ENCODE results near the gene SMG6. TPM values are rescaled to one million over a fixed set of nuclear protein-coding genes. Genes with fewer than 3 reads are reported as not detected.
A peak's percentile ranks its signal among the peaks of the same experiment; 100 is the strongest.

The SMG6 gene
- total and polyA plus RNA-seq, 2 of the 8 experiments (the other 6 are each of a cell fraction or from before 2014, with no cell fraction given), result 18.5 to 25.2 TPM

DNA sequence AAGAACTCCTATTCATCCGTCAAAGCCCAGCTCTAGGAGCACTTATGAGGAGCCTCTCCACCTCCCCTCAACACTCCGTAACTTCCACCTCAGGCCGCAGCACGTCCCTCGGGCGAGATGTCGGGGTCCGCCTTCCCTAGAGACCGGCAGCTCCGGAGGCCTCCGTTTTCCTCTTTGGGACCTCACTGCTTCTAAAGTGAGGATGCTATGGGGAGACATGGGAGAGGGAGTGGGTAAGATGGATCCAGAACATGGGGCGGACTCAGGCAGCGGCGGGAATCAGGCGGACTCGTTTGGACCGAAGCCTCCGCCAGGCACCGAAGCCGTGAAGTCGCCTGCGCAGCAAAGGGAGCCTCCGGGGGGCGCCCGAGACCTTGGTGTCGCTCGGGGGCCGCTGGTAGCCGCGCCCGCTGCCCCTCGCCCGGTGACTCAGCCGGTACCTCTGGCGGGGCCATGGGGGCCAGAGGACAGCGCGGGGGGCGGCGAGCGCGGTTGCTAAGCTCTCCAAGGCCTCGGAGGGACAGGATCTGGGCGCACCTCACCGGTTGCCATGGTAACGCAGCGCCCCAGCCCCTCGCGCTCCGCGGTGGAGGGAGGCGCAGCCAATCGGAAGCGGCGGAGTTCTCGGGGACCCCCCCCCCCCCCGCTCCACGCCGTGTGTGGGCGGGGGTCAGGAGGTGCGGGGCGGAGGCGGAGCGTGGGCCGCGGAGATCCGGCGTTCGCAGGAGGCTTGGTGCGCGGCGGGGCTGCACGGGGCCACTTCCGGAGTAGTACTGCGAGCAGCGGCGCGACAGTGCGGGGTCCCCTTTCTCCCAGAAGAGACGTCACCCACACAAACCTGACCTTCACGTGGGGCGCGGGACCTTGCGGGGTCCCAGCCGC lies 250.0 kb downstream of the SMG6 start:
- H2BK120ac ChIP-seq (replicated peaks; ENCODE audit: low read depth, low read length), result no peak overlapping the region
- no peak overlapping the region for H3K9ac ChIP-seq (replicated peaks in 1 of 4; ENCODE audit: extremely low read depth in 1 of 4, low read depth in 3 of 4, low read length in 3 of 4)
- H3K79me2 ChIP-seq (ENCODE audit: control insufficient read depth in 1 of 2, insufficient read depth in 2 of 2, low read length in 2 of 2), result no peaks in the 10 kb centered on the region
- no peak overlapping the region for H2AFZ ChIP-seq (ENCODE audit: low read length)
- no peak overlapping the region for H3K4ac ChIP-seq (replicated peaks; ENCODE audit: insufficient read length, low read depth, low read length)
- peak in 1 of 2 experiments; percentile 89 for DNase-seq (ENCODE audit: low read depth in 1 of 2, low spot score in 2 of 2)
- H3K56ac ChIP-seq (replicated peaks; ENCODE audit: insufficient read length, low read depth, low read length), result no peak overlapping the region
- H3K18ac ChIP-seq (ENCODE audit: extremely low read depth, low read length), result no peak overlapping the region
- H3K4me3 ChIP-seq (ENCODE audit: extremely low read depth in 1 of 4, insufficient read depth in 2 of 4, low read depth in 3 of 4, low read length in 4 of 4), result peak overlapping the region; percentile 15 to 58 (median 42); a peak in 7 of 8 replicates
- H3K4me1 ChIP-seq (replicated peaks in 1 of 4; ENCODE audit: control insufficient read depth in 3 of 4, insufficient read depth in 4 of 4, low read length in 3 of 4), result peaks cover 0 to 23% (median 11%) of the 10 kb centered on the region in 4 experiments; a peak in 5 of 7 replicates
- CTCF ChIA-PET (ENCODE audit: partially characterized antibody), result interaction anchor here (0.6 to 9.3 kb wide), 29 partner anchors 9 to 1796 kb away, joined by 3 to 122 read pairs (median 4); no protein-coding TSS in a partner anchor
- peak overlapping the region; percentile 57 to 70 for H3K4me2 ChIP-seq (ENCODE audit: insufficient read depth in 1 of 2, low read depth in 2 of 2, low read length in 2 of 2)
- no peaks in the 10 kb centered on the region for H3K79me1 ChIP-seq (ENCODE audit: low read depth, low read length)
- no peak overlapping the region for H2BK12ac ChIP-seq (ENCODE audit: low read depth, low read length)
- peaks cover 83 to 93% (median 92%) of the 10 kb centered on the region in 4 experiments for H3K27me3 ChIP-seq (replicated peaks in 1 of 4; ENCODE audit: control insufficient read depth in 3 of 4, extremely low read depth in 1 of 4, insufficient read depth in 3 of 4, low read length in 3 of 4)
- H3K27ac ChIP-seq (ENCODE audit: low read depth, low read length), result no peak overlapping the region
- 19% methylated on average over 29 of the region's 84 CpGs; no CpG with 5 or more reads in 1 of the 2 experiments for WGBS, 2 experiments (ENCODE audit: extremely low coverage in 1 of 2, insufficient coverage in 1 of 2, insufficient read length in 1 of 2, insufficient replicate concordance in 2 of 2, low coverage in 1 of 2, low lambda C conversion rate in 2 of 2, missing lambda C conversion rate in 1 of 2)
- peaks cover 0 to 7% of the 10 kb centered on the region in 2 experiments; a peak in 1 of 4 replicates for H3K9me3 ChIP-seq (ENCODE audit: insufficient read depth in 2 of 2, low read depth in 1 of 2, low read length in 1 of 2)
- FAIRE-seq, result no peak
- H2BK15ac ChIP-seq (ENCODE audit: low read length), result no peak overlapping the region
- no peak overlapping the region for H4K91ac ChIP-seq (replicated peaks; ENCODE audit: insufficient read length, low read length)
- H3K23me2 ChIP-seq (ENCODE audit: low read depth, low read length), result peaks cover 11% of the 10 kb centered on the region; the same call in 1 of the 2 replicates
- no peak overlapping the region for H3K23ac ChIP-seq (ENCODE audit: insufficient read length)
- H3K14ac ChIP-seq (ENCODE audit: insufficient read length), result no peak overlapping the region
- peaks cover 17 to 25% of the 10 kb centered on the region in 2 experiments for H4K20me1 ChIP-seq (replicated peaks in 1 of 2; ENCODE audit: control insufficient read depth in 1 of 2, insufficient read depth in 2 of 2, low read length in 2 of 2)
- no peak overlapping the region for H2BK20ac ChIP-seq (ENCODE audit: low read length)
- peak overlapping the region; percentile 41; the same call in 1 of the 2 replicates for H4K8ac ChIP-seq (ENCODE audit: extremely low read depth, insufficient read depth, low read length)
- POLR2A ChIA-PET (ENCODE audit: partially characterized antibody), result interaction anchor here (0.7 to 1.1 kb wide), 5 partner anchors 12 to 283 kb away, joined by 3 to 6 read pairs (median 3); partner anchors contain the start of genes OVCA2 and TSR1
- peaks cover 0 to 19% (median 0%) of the 10 kb centered on the region in 4 experiments; a peak in 1 of 8 replicates for H3K36me3 ChIP-seq (ENCODE audit: control insufficient read depth in 2 of 4, insufficient read depth in 4 of 4, low read length in 3 of 4)
- no peak overlapping the region for H2AK5ac ChIP-seq (ENCODE audit: low read depth, low read length)
- no peak overlapping the region for H4K5ac ChIP-seq (ENCODE audit: insufficient read length, low read depth, low read length)
- no peak overlapping the region for H2BK5ac ChIP-seq (ENCODE audit: low read depth, low read length)
- TF ChIP-seq BCL11A (IDR thresholded peaks at IDR 0.05; ENCODE audit: low read depth in 2 of 2, low read length in 2 of 2), result no peak
- no peak for TF ChIP-seq SP2 (IDR thresholded peaks at IDR 0.05; ENCODE audit: low read length)
- TF ChIP-seq SP4 (IDR thresholded peaks at IDR 0.05; ENCODE audit: low read length), result 0 out of 2 replicates have a peak, but pooled peaks have one; percentile 30
- TF ChIP-seq NANOG (IDR thresholded peaks at IDR 0.05; ENCODE audit: insufficient read depth, low read depth, low read length, poor library complexity, severe bottlenecking), result no peak
- TF ChIP-seq GTF2F1 (IDR thresholded peaks at IDR 0.05; ENCODE audit: borderline replicate concordance, low read depth, low read length), result no peak
- TF ChIP-seq FOSL1 (IDR thresholded peaks at IDR 0.05; ENCODE audit: insufficient read depth, low read depth, low read length), result no peak
- TF ChIP-seq, protein P1, sequence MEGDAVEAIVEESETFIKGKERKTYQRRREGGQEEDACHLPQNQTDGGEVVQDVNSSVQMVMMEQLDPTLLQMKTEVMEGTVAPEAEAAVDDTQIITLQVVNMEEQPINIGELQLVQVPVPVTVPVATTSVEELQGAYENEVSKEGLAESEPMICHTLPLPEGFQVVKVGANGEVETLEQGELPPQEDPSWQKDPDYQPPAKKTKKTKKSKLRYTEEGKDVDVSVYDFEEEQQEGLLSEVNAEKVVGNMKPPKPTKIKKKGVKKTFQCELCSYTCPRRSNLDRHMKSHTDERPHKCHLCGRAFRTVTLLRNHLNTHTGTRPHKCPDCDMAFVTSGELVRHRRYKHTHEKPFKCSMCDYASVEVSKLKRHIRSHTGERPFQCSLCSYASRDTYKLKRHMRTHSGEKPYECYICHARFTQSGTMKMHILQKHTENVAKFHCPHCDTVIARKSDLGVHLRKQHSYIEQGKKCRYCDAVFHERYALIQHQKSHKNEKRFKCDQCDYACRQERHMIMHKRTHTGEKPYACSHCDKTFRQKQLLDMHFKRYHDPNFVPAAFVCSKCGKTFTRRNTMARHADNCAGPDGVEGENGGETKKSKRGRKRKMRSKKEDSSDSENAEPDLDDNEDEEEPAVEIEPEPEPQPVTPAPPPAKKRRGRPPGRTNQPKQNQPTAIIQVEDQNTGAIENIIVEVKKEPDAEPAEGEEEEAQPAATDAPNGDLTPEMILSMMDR (IDR thresholded peaks at IDR 0.05; ENCODE audit: control extremely low read depth in 1 of 3, insufficient read depth in 1 of 3, low read depth in 1 of 3, low read length in 3 of 3), result peak; percentile 61 to 69 (median 63)
- no peak for TF ChIP-seq KDM1A (IDR thresholded peaks at IDR 0.05; ENCODE audit: borderline replicate concordance, low read length)
